GM12892 (cell line): ENCODE measurements around the gene ARID1A.

Source experiments
- POLR2AphosphoS5 ChIP-seq: IDR thresholded peaks from 2 replicates; pipeline ENCODE4 v1.6.1; 2011; ENCODE audit warnings: low read depth, low read length, control low read depth
- TAF1 ChIP-seq: IDR thresholded peaks from 2 replicates; pipeline ENCODE4 v1.6.1; 2011; ENCODE audit warnings: low read depth, mild to moderate bottlenecking, control low read depth, low read length, borderline replicate concordance

GRCh38 chr1:26726784-26727183 lies 31.0 kb downstream of the ARID1A start:
- TF ChIP-seq TAF1 (no peak), POLR2AphosphoS5 (no peak)
